NCI-H446 treated with DMSO at 0.1 percent for 48 hours (cell line): Measurements from ENCODE around the gene PTGER2.
A peak's percentile ranks its signal among the peaks of the same experiment; 100 is the strongest.

Source experiments
- DNase-seq: peaks from one replicate; lab custom pipeline; 2025; lab: John Stamatoyannopoulos, UW

The PTGER2 gene

DNA sequence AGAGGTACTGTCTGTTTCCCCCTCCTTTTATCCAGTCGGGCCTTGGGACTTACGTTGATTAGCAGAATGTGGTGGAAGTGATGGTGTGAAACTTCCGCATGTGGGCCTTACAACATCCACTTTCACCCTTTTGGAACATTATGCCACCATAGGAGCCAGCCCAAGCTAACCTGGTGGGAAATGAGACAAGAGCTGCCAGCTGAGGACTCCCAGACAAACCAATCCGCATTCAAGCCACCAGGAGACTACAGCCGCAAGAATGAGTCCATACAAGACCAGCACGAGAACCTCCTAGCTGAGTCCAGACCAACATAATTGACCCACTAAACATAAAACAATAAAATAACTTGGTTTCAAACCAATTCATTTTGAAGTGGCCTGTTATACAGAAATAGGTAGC is 9.1 kb upstream of the PTGER2 start:
- no peak for DNase-seq

GRCh38 chr14:52307376-52307775 is 6.7 kb upstream of the PTGER2 start:
- no peak for DNase-seq

GRCh38 chr14:52307905-52308304 is 6.2 kb upstream of the PTGER2 start:
- no peak for DNase-seq

- no peak for DNase-seq
Measured at GRCh38 chr14:52310541-52310940, 3.6 kb upstream of the PTGER2 start.

GRCh38 chr14:52312931-52313355 is 1.2 kb upstream of the PTGER2 start:
- DNase-seq, result no peak

- DNase-seq, result no peak
Measured at GRCh38 chr14:52313462-52313861, 650 bp upstream of the PTGER2 start.

GRCh38 chr14:52314595-52315354 is 663 bp downstream of the PTGER2 start:
- DNase-seq, result no peak

DNA sequence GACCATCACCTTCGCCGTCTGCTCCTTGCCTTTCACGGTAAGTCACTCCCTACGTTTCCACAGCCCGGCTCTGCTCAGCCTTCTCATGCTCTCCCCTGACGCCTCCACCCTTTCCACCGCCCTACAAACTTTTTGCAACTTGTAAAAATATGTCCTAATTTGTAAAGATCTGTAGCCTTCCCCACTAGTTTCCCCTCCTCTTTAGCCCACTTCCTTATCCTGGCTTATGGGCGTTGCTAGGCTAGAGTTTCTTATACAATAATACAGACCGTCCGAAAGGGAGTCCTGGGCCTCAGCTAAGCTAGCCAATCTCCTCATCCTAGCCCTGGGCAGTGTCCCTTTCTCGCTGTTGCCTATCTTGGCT is 1.2 kb downstream of the PTGER2 start:
- DNase-seq, result no peak

GRCh38 chr14:52318062-52318461 is 4.0 kb downstream of the PTGER2 start:
- DNase-seq, result no peak

DNA sequence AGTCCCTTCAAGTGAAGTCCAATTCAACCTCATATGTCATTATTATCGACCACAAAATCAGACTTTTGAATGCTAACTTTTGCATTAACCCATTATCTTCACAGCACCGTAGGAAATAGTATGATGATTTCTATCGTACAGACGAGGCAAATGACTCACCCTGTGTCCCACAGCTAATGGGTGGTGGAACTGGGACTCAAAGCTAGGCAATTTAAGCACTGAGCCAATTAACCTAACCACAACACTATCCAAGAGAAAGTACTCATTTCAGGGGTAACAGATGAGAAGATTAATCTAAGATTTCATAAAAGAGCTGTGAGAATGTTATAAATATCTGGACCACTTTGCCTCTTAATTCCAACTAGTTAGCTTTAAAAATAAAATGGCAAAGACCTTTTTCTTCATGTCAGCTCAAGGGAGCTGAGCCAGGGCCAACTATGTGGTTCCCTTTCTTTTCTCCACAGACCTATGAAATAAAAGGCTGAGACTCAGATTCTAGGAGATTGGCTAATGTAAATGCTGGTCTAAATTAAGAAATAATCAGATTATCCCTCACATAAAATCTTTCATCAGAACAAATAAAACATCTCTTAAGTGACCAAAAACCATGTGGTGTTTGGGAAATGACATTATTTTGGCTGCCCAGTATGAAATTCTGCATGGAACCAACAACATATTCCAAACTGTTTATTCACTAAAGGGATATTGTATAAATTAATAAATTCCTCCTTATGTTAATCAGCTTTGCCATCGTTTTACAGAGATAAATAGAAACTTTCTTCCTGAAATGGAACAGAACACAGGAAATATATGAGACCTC is 4.9 kb downstream of the PTGER2 start:
- DNase-seq, result no peak

- DNase-seq, result no peak
Measured at GRCh38 chr14:52319919-52320318, 5.8 kb downstream of the PTGER2 start.

DNA sequence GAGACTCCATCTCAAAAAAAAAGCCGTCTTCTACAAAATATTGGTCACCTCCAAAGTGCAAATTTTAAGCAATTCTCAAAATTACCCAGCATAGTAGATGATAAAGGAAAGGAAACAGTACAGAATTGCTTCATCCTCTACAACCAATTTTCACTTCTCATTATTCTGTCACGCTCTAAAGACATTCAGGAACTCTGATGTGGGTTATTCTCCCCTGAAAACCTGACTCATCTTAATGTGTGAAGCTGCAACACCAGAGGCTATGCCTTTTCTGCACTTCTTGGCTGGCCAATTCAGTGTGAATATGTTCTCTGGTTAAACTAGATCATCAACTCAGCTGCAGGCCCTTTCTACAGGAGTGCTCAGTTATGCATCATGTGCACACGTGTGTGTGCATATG is 11.0 kb downstream of the PTGER2 start:
- no peak for DNase-seq

DNA sequence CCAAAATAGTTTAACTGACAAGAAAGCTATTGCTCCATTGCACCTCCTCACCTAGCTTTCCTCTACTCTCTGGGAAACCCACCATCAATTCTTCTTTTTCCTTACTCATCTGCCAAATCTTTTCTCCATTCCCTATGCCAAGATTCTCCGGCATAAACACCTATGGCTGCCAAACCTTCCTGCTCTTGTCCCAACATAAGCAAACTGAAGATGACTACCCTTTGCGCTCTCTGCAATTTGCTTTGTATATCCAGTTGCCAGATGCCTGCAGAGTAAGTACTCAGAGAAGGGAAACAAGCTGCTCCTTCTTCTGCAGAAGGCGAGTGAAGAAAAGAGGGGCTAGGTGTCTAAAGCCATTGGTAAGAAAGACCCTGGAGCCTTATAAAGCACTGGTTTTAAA is 11.5 kb downstream of the PTGER2 start:
- DNase-seq, result peak; percentile 47

DNA sequence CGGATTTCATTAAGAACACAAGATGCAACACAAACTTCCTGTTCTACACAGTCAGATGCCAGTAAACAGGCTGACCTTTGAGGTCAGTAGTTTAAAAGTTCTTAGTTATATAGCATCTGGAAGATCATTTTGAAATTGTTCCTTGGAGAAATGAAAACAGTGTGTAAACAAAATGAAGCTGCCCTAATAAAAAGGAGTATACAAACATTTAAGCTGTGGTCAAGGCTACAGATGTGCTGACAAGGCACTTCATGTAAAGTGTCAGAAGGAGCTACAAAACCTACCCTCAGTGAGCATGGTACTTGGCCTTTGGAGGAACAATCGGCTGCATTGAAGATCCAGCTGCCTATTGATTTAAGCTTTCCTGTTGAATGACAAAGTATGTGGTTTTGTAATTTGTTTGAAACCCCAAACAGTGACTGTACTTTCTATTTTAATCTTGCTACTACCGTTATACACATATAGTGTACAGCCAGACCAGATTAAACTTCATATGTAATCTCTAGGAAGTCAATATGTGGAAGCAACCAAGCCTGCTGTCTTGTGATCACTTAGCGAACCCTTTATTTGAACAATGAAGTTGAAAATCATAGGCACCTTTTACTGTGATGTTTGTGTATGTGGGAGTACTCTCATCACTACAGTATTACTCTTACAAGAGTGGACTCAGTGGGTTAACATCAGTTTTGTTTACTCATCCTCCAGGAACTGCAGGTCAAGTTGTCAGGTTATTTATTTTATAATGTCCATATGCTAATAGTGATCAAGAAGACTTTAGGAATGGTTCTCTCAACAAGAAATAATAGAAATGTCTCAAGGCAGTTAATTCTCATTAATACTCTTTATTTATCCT is 13.5 kb downstream of the PTGER2 start:
- DNase-seq, result no peak

DNA sequence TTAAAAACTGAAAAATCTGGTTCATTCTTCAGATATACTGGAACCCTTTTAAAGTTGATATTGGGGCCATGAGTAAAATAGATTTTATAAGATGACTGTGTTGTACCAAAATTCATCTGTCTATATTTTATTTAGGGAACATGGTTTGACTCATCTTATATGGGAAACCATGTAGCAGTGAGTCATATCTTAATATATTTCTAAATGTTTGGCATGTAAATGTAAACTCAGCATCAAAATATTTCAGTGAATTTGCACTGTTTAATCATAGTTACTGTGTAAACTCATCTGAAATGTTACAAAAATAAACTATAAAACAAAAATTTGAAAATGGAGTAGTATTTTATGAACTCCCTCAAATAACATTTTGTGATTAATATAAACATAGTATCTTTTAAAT is 14.2 kb downstream of the PTGER2 start:
- no peak for DNase-seq

DNA sequence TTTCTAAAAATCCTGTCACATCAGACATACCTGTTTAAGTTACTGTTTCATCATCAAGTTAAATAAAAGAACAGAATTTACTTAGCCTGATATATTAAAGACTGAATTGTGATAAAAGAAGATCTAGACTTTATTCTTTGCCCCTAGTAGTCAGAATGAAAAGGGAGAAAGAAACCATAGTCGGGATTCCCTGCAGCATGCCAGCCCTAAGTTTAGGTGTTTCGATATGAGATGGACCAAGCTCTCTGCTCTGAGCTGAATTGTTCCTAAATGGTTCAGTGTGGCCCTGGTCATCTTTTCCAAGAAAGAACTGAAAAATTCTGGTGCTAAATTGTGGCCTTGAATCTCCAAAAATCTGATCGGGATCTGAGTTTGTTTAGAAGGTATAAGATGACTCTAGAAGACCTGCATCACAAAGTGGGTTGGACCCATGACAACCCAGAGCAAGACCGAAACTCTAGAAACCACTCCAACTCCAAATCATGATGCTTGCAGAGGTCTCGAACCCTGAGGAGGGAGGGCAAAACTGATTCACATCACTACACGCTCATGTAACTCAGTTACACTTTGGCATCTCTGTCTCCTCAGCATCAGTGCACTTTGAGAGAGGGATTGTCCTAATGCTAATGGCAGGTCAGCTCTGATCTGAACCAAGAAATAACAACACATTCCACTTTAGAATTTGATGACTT is 15.7 kb downstream of the PTGER2 start:
- no peak for DNase-seq

- DNase-seq, result no peak
Measured at GRCh38 chr14:52332269-52332668, 18.2 kb downstream of the PTGER2 start.

DNA sequence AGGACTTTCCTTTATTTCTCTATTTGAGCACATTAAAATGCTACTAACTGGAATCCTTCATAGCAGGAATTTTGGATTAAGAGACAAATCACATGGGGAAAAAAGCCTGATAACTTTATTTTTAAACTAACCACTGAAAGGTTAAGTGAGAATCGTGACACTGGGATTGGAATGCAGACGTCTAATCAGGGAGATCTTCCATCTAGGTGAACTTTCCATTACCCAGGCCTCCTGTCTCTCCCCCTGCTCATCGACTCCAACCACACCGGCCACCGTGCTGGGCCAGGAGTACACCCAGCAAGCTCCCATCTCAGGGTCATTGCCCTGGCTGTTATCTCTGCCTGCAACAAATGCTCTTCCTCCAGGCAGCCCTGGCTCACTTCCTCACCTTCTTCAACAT is 19.0 kb downstream of the PTGER2 start:
- no peak for DNase-seq

DNA sequence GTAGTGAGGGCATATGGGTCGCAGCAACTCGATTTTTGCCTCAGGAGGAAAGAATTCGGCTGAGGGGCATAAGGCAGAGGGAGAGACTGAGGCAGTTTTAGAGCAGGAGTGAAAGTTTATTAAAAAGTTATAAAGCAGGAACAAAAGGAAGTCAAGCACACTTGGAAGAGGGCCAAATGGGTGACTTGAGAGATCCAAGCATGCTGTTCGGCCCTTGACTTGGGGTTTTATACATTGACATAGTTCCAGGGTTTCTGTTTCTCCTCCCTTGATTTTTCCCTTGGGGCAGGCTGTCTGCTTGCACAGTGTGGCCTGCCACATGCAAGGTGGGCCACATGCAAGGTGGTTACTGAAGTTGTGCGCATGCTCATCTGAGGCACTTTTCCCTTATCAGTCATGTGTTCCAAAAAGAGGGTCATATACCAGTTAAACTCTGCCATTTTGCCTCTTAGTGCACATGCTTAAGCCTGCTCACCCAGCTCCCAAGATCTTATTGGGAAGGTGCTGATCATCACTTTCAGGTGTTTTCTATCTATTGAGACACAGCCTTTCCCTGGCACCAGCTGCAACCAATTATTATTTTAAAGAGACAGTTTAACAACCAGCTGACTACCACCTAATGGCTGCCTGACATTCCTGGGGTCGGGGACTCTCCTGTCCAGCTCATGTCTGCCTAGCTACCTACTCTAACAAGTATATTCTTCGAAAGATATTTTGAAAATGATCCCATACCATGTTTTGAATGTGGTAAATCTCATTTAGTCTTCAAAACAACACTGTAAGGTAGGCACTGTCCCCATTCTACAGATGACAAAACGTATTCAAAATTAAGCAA is 19.9 kb downstream of the PTGER2 start:
- DNase-seq, result no peak

DNA sequence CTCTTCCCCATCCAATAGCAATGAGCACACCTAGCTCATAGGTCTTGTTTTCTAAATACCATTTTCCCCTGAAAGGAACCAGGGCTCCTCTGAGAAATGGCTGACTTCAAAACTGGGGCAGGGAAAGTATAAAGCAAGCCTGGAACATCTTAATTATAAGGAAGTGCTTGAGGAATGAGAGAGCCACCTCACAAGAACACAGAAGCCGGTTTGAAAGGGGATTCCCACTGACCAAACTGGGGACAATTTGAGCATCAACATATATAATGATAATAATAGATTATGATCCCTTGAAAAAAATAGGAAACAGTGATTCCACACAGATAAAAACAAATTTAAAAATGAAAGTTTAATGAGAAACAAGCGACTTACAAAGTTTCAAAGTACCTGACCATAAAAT is 22.1 kb downstream of the PTGER2 start:
- DNase-seq, result no peak

- DNase-seq, result no peak
Measured at GRCh38 chr14:52338051-52338681, 24.1 kb downstream of the PTGER2 start.
